H1 (cell line): ENCODE results near the gene APH1B. TPM values are rescaled to one million over a fixed set of nuclear protein-coding genes. Genes with fewer than 3 reads are reported as not detected.

Experiments used
- CTCF ChIA-PET: fragments of 300-600 bp; sonication (Branson Sonifier 250); formaldehyde crosslinking; loops from one replicate; lab custom pipeline; 2021; ENCODE audit not compliant: partially characterized antibody; lab: Charles Lee
- POLR2A ChIA-PET: fragments of 300-600 bp; sonication (Branson Sonifier 250); formaldehyde crosslinking; loops from one replicate; lab custom pipeline; 2021; ENCODE audit warnings: inconsistent platforms; ENCODE audit not compliant: partially characterized antibody; lab: Charles Lee
- DNase-seq, 2 experiments: peaks; one replicate each; pipeline versions ENCODE4 v3.0.0 to v3.0.0-alpha.2; 2010 to 2022; ENCODE audit warnings: low spot score in 2 of 2, low read depth in 1 of 2, mixed read lengths in 1 of 2
- FAIRE-seq: peaks from 2 replicates; lab custom pipeline; 2011; peaks lifted over from hg19 to GRCh38; lab: Jason Lieb, UNC
- H2AFZ ChIP-seq: 2 replicates; pipeline ENCODE4 v1.8.1; 2012; ENCODE audit warnings: low read length, inconsistent platforms
- H2AK5ac ChIP-seq: 2 replicates; pipeline ENCODE4 v1.6.1; 2013; ENCODE audit warnings: low read depth, low read length
- H2BK120ac ChIP-seq: replicated peaks from 2 replicates; pipeline ENCODE3; 2013; ENCODE audit warnings: low read depth, low read length, inconsistent platforms
- H2BK12ac ChIP-seq: 2 replicates; pipeline ENCODE4 v1.6.1; 2013; ENCODE audit warnings: low read depth, low read length
- H2BK15ac ChIP-seq: 2 replicates; pipeline ENCODE4 v1.6.1; 2013; ENCODE audit warnings: low read length
- H2BK20ac ChIP-seq: 2 replicates; pipeline ENCODE4 v1.6.1; 2013; ENCODE audit warnings: low read length
- H2BK5ac ChIP-seq: 2 replicates; pipeline ENCODE4 v1.6.1; 2013; ENCODE audit warnings: low read depth, low read length
- H3K14ac ChIP-seq: 2 replicates; pipeline ENCODE4 v1.6.1; 2013; ENCODE audit warnings: inconsistent platforms; ENCODE audit not compliant: insufficient read length
- H3K18ac ChIP-seq: 2 replicates; pipeline ENCODE4 v1.6.1; 2013; ENCODE audit warnings: low read length; ENCODE audit errors: extremely low read depth
- H3K23ac ChIP-seq: 2 replicates; pipeline ENCODE4 v1.6.1; 2013; ENCODE audit warnings: inconsistent platforms; ENCODE audit not compliant: insufficient read length
- H3K23me2 ChIP-seq: 2 replicates; pipeline ENCODE4 v1.6.1; 2013; ENCODE audit warnings: low read depth, low read length
- H3K27ac ChIP-seq: 2 replicates; pipeline ENCODE4 v1.6.1; 2011; ENCODE audit warnings: low read depth, low read length, inconsistent platforms
- H3K27me3 ChIP-seq, 4 experiments: replicated peaks in 1 of 4; 1 replicate in 1 of 4; 2 replicates in 3 of 4; pipeline versions ENCODE4 v1.6.1 to v1.8.1; 2011 to 2013; ENCODE audit warnings: low read length in 3 of 4, mild to moderate bottlenecking in 3 of 4, inconsistent platforms in 2 of 4, mixed read lengths in 2 of 4, moderate library complexity in 1 of 4; ENCODE audit not compliant: control insufficient read depth in 3 of 4, insufficient read depth in 3 of 4; ENCODE audit errors: extremely low read depth in 1 of 4
- H3K36me3 ChIP-seq, 4 experiments: 2 replicates each; pipeline versions ENCODE4 v1.6.1 to v1.8.1; 2011 to 2013; ENCODE audit warnings: mild to moderate bottlenecking in 4 of 4, low read length in 3 of 4, moderate library complexity in 2 of 4, control low read depth in 1 of 4, inconsistent platforms in 1 of 4; ENCODE audit not compliant: insufficient read depth in 4 of 4, control insufficient read depth in 2 of 4
- H3K4ac ChIP-seq: replicated peaks from 2 replicates; pipeline ENCODE3; 2013; ENCODE audit warnings: low read length, low read depth, mixed read lengths, inconsistent platforms; ENCODE audit not compliant: insufficient read length
- H3K4me1 ChIP-seq, 4 experiments: replicated peaks in 1 of 4; 1 replicate in 1 of 4; 2 replicates in 3 of 4; pipeline versions ENCODE4 v1.6.1 to v1.8.1; 2011 to 2013; ENCODE audit warnings: low read length in 3 of 4, inconsistent platforms in 2 of 4, mixed read lengths in 1 of 4; ENCODE audit not compliant: insufficient read depth in 4 of 4, control insufficient read depth in 3 of 4
- H3K4me2 ChIP-seq, 2 experiments: 2 replicates each; pipeline versions ENCODE4 v1.6.1 to v1.8.1; 2011 to 2013; ENCODE audit warnings: low read depth in 2 of 2, low read length in 2 of 2, control low read depth in 1 of 2, inconsistent platforms in 1 of 2, mild to moderate bottlenecking in 1 of 2; ENCODE audit not compliant: insufficient read depth in 1 of 2
- H3K4me3 ChIP-seq, 4 experiments: fragments of 200-600, 300-600 bp in 1 of 4; sonication (generic), shearing (Covaris generic), sonication (Bioruptor Twin) in 1 of 4; 2 replicates each; pipeline versions ENCODE4 v1.5.1 to v1.8.1; 2011 to 2016; ENCODE audit warnings: low read length in 4 of 4, low read depth in 3 of 4, control low read depth in 2 of 4, inconsistent platforms in 2 of 4, mild to moderate bottlenecking in 2 of 4, mixed read lengths in 1 of 4, moderate library complexity in 1 of 4; ENCODE audit not compliant: insufficient read depth in 2 of 4; ENCODE audit errors: extremely low read depth in 1 of 4
- H3K56ac ChIP-seq: replicated peaks from 2 replicates; pipeline ENCODE3; 2013; ENCODE audit warnings: low read depth, mild to moderate bottlenecking, mixed read lengths, low read length, inconsistent platforms; ENCODE audit not compliant: insufficient read length
- H3K79me1 ChIP-seq: 2 replicates; pipeline ENCODE4 v1.6.1; 2013; ENCODE audit warnings: low read depth, low read length, control low read depth
- H3K79me2 ChIP-seq, 2 experiments: 2 replicates each; pipeline versions ENCODE4 v1.6.1 to v1.8.1; 2012 to 2013; ENCODE audit warnings: low read length in 2 of 2, mild to moderate bottlenecking in 2 of 2, inconsistent platforms in 1 of 2; ENCODE audit not compliant: insufficient read depth in 2 of 2, control insufficient read depth in 1 of 2
- H3K9ac ChIP-seq, 4 experiments: replicated peaks in 1 of 4; 1 replicate in 1 of 4; 2 replicates in 3 of 4; pipeline versions ENCODE4 v1.6.1 to v1.8.1; 2011 to 2013; ENCODE audit warnings: low read depth in 3 of 4, low read length in 3 of 4, control low read depth in 2 of 4, mild to moderate bottlenecking in 2 of 4, moderate library complexity in 2 of 4, inconsistent platforms in 1 of 4; ENCODE audit errors: extremely low read depth in 1 of 4
- H3K9me3 ChIP-seq, 2 experiments: 2 replicates each; pipeline versions ENCODE4 v1.6.1 to v1.8.1; 2012 to 2013; ENCODE audit warnings: mild to moderate bottlenecking in 2 of 2, moderate library complexity in 2 of 2, control low read depth in 1 of 2, inconsistent platforms in 1 of 2, low read depth in 1 of 2, low read length in 1 of 2, mixed read lengths in 1 of 2; ENCODE audit not compliant: insufficient read depth in 2 of 2
- H4K20me1 ChIP-seq, 2 experiments: replicated peaks in 1 of 2; 2 replicates each; pipeline versions ENCODE3 to v1.8.1; 2011 to 2013; ENCODE audit warnings: inconsistent platforms in 2 of 2, low read length in 2 of 2, mild to moderate bottlenecking in 1 of 2; ENCODE audit not compliant: insufficient read depth in 2 of 2, control insufficient read depth in 1 of 2
- H4K5ac ChIP-seq: 2 replicates; pipeline ENCODE4 v1.6.1; 2013; ENCODE audit warnings: low read length, low read depth, mixed read lengths, inconsistent platforms; ENCODE audit not compliant: insufficient read length
- H4K8ac ChIP-seq: 2 replicates; pipeline ENCODE4 v1.8.0; 2013; ENCODE audit warnings: mild to moderate bottlenecking, moderate library complexity, low read length, inconsistent platforms; ENCODE audit not compliant: insufficient read depth; ENCODE audit errors: extremely low read depth
- H4K91ac ChIP-seq: replicated peaks from 2 replicates; pipeline ENCODE3; 2013; ENCODE audit warnings: low read length, mixed read lengths, inconsistent platforms; ENCODE audit not compliant: insufficient read length
- BRCA1 ChIP-seq: IDR thresholded peaks from 2 replicates; pipeline ENCODE4 v1.6.1; 2012; ENCODE audit warnings: low read depth, low read length, improper control_type of control experiment
- CHD2 ChIP-seq: IDR thresholded peaks from 2 replicates; pipeline ENCODE4 v1.6.1; 2012; ENCODE audit warnings: low read length, improper control_type of control experiment
- GTF2F1 ChIP-seq: IDR thresholded peaks from 2 replicates; pipeline ENCODE4 v1.6.1; 2012; ENCODE audit warnings: low read depth, low read length, improper control_type of control experiment, borderline replicate concordance
- JUN ChIP-seq: IDR thresholded peaks from 2 replicates; pipeline ENCODE4 v1.6.1; 2011; ENCODE audit warnings: low read depth, mild to moderate bottlenecking, improper control_type of control experiment, low read length
- RFX5 ChIP-seq: IDR thresholded peaks from 2 replicates; pipeline ENCODE4 v1.6.1; 2011; ENCODE audit warnings: low read depth, low read length, improper control_type of control experiment, borderline replicate concordance
- WGBS, 2 experiments: shearing (Covaris generic) in 1 of 2; methylation state at CpG; one replicate each; pipeline versions ENCODE4 v1.1.6 to v1.1.7; 2013 to 2015; ENCODE audit warnings: low lambda C conversion rate in 2 of 2, mixed read lengths in 2 of 2, inconsistent platforms in 1 of 2, low coverage in 1 of 2, missing lambda C conversion rate in 1 of 2; ENCODE audit not compliant: insufficient replicate concordance in 2 of 2, insufficient coverage in 1 of 2, insufficient read length in 1 of 2; ENCODE audit errors: extremely low coverage in 1 of 2, missing lambda C conversion rate in 1 of 2; 5-methylcytosine and 5-hydroxymethylcytosine counted together
- polyA plus RNA-seq, 7 experiments: library from polyadenylated mRNA; depleted of rRNA in 3 of 7; stranded (reverse) in 5 of 7; unstranded in 2 of 7; fragments of >200 nt in 5 of 7; fragments of 200-250 nt in 2 of 7; gene quantifications; 1 replicate in 5 of 7; 2 replicates in 1 of 7; 4 replicates in 1 of 7; pipeline versions ENCODE4 v1.2.1 to v1.2.3, GENCODE V29; 2011 to 2013; ENCODE audit warnings: missing spikeins in 2 of 7, mixed read lengths in 2 of 7
- total RNA-seq: library from RNA; stranded (reverse); fragmentation: NEBNext Ultra II Directional; extraction: Animal tissue kit (Norgen Biotek cat#: 25700); gene quantifications from 2 replicates; pipeline ENCODE4 v1.2.1, GENCODE V29; 2021
- TF ChIP-seq, protein P1 (sequence below): IDR thresholded peaks from 2 replicates; pipeline ENCODE4 v1.6.1; 2011; ENCODE audit warnings: low read depth, mild to moderate bottlenecking, low read length; ENCODE audit not compliant: insufficient read depth
- TF ChIP-seq, protein P2 (sequence below): IDR thresholded peaks from 2 replicates; pipeline ENCODE4 v1.6.1; 2012; ENCODE audit warnings: low read length, inconsistent platforms

The APH1B gene
- total and polyA plus RNA-seq, 2 of the 8 experiments (the other 6 are each of a cell fraction or from before 2014, with no cell fraction given), result 11.5 to 22.9 TPM

DNA sequence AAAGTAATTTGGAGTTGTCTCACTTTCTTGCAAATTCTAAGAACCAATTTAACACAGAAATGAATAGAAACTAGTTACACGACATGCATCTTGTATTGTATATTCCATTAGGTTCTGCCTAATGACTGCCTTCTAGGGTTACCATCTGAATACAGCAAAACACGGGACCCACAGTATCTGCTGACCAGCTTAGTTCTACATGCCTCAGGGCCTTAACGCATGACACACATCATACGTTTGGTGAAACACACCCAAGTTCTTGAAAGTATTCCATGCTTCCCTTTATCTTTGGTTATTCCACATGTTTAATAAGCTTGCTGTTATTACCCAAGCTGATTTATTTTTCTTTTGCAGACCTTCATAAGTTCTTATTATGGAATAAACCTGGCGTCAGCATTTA is 27.9 kb downstream of the APH1B start:
- no peak overlapping the region for H3K56ac ChIP-seq
- H3K27ac ChIP-seq, result no peak overlapping the region
- DNase-seq (no peak), FAIRE-seq (no peak)
- H3K4me2 ChIP-seq, result no peak overlapping the region
- no peaks in the 10 kb centered on the region for H3K79me1 ChIP-seq
- H3K9me3 ChIP-seq, result no peaks in the 10 kb centered on the region
- H3K9ac ChIP-seq, result no peak overlapping the region
- ChIA-PET POLR2A (interaction anchor here (0.9 kb wide), 1 partner anchor 141 kb away, joined by 3 read pairs; no protein-coding TSS in a partner anchor), CTCF (interaction anchor here (1.0 to 1.2 kb wide), 2 partner anchors 14 to 158 kb away, joined by 3 read pairs; no protein-coding TSS in a partner anchor)
- no peak overlapping the region for H2BK120ac ChIP-seq
- H4K8ac ChIP-seq, result no peak overlapping the region
- H3K36me3 ChIP-seq, result peaks cover 0 to 8% (median 4%) of the 10 kb centered on the region in 4 experiments; a peak in 1 of 8 replicates
- H4K5ac ChIP-seq, result no peak overlapping the region
- H3K4me1 ChIP-seq, result no peaks in the 10 kb centered on the region; a peak in 1 of 7 replicates
- H4K20me1 ChIP-seq, result no peaks in the 10 kb centered on the region
- H3K79me2 ChIP-seq, result 0 out of 4 replicates have a peak, but pooled peaks cover 0 to 3% of the 10 kb centered on the region in 2 experiments
- 92% methylated on average over 5 of the region's 5 CpGs; no CpG with 5 or more reads in 1 of the 2 experiments for WGBS, 2 experiments
- no peak overlapping the region for H3K4ac ChIP-seq
- H3K18ac ChIP-seq, result no peak overlapping the region
- H2BK5ac ChIP-seq, result no peak overlapping the region
- H2AFZ ChIP-seq, result no peak overlapping the region
- no peak overlapping the region for H2BK12ac ChIP-seq
- no peak overlapping the region for H2BK20ac ChIP-seq
- H4K91ac ChIP-seq, result no peak overlapping the region
- TF ChIP-seq, protein P1, sequence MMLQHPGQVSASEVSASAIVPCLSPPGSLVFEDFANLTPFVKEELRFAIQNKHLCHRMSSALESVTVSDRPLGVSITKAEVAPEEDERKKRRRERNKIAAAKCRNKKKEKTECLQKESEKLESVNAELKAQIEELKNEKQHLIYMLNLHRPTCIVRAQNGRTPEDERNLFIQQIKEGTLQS, result no peak
- no peak for TF ChIP-seq GTF2F1
- TF ChIP-seq RFX5, result no peak
- TF ChIP-seq JUN, result no peak
- TF ChIP-seq, protein P2, sequence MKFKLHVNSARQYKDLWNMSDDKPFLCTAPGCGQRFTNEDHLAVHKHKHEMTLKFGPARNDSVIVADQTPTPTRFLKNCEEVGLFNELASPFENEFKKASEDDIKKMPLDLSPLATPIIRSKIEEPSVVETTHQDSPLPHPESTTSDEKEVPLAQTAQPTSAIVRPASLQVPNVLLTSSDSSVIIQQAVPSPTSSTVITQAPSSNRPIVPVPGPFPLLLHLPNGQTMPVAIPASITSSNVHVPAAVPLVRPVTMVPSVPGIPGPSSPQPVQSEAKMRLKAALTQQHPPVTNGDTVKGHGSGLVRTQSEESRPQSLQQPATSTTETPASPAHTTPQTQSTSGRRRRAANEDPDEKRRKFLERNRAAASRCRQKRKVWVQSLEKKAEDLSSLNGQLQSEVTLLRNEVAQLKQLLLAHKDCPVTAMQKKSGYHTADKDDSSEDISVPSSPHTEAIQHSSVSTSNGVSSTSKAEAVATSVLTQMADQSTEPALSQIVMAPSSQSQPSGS, result no peak
- no peak for TF ChIP-seq CHD2
- no peak for TF ChIP-seq BRCA1
- H3K27me3 ChIP-seq, result no peaks in the 10 kb centered on the region
- no peak overlapping the region for H2AK5ac ChIP-seq
- H2BK15ac ChIP-seq, result no peak overlapping the region
- no peak overlapping the region for H3K23ac ChIP-seq
- no peak overlapping the region for H3K14ac ChIP-seq
- no peaks in the 10 kb centered on the region for H3K23me2 ChIP-seq
- no peak overlapping the region for H3K4me3 ChIP-seq
